Naive B cell (primary cell): ENCODE results near the gene S100A7A. TPM values are rescaled to one million over a fixed set of nuclear protein-coding genes. Genes with fewer than 3 reads are reported as not detected.
A peak's percentile ranks its signal among the peaks of the same experiment; 100 is the strongest.

ENCODE experiments used
- ATAC-seq, 2 donors: fragments of 150-1000 bp; cut with Tn5 transposase; 2 replicates each; pipeline ENCODE4 v1.10.0; 2021; ENCODE audit warnings: low read depth in 2 of 2, mild to moderate bottlenecking in 2 of 2, moderate library complexity in 2 of 2
- DNase-seq: peaks from one replicate; pipeline ENCODE4 v3.0.0; 2022
- H3K27ac Mint-ChIP-seq, 6 donors: one replicate each; pipeline ENCODE4 v1.8.0; 2020 to 2022; ENCODE audit warnings: mild to moderate bottlenecking in 6 of 6, mixed read lengths in 6 of 6, moderate library complexity in 5 of 6, inconsistent platforms in 2 of 6
- H3K27me3 Mint-ChIP-seq, 3 donors: one replicate each; pipeline ENCODE4 v1.8.0; 2021 to 2022; ENCODE audit warnings: mixed read lengths in 3 of 3, mild to moderate bottlenecking in 1 of 3
- H3K36me3 Mint-ChIP-seq, 2 donors: one replicate each; pipeline ENCODE4 v1.8.0; 2020 to 2022; ENCODE audit warnings: mixed read lengths in 2 of 2, inconsistent platforms in 1 of 2, mild to moderate bottlenecking in 1 of 2
- H3K4me1 Mint-ChIP-seq, 3 donors: one replicate each; pipeline ENCODE4 v1.8.0; 2020 to 2022; ENCODE audit warnings: mixed read lengths in 3 of 3, inconsistent platforms in 1 of 3, mild to moderate bottlenecking in 1 of 3, moderate library complexity in 1 of 3
- H3K4me3 Mint-ChIP-seq, 8 donors: one replicate each; pipeline ENCODE4 v1.8.0; 2020 to 2022; ENCODE audit warnings: mild to moderate bottlenecking in 8 of 8, mixed read lengths in 8 of 8, moderate library complexity in 8 of 8, inconsistent platforms in 2 of 8
- H3K9me3 Mint-ChIP-seq, 7 donors: one replicate each; pipeline ENCODE4 v1.8.0; 2020 to 2022; ENCODE audit warnings: mixed read lengths in 7 of 7, mild to moderate bottlenecking in 5 of 7, inconsistent platforms in 2 of 7, moderate library complexity in 1 of 7
- polyA plus RNA-seq, 6 donors: library from polyadenylated mRNA; unstranded; fragments of 300-500 nt; fragmentation: Illumina TruSeq; gene quantifications; one replicate each; pipeline ENCODE4 v1.2.3, GENCODE V29; 2021; ENCODE audit warnings: low read depth in 6 of 6

The S100A7A gene
- not detected for polyA plus RNA-seq

DNA sequence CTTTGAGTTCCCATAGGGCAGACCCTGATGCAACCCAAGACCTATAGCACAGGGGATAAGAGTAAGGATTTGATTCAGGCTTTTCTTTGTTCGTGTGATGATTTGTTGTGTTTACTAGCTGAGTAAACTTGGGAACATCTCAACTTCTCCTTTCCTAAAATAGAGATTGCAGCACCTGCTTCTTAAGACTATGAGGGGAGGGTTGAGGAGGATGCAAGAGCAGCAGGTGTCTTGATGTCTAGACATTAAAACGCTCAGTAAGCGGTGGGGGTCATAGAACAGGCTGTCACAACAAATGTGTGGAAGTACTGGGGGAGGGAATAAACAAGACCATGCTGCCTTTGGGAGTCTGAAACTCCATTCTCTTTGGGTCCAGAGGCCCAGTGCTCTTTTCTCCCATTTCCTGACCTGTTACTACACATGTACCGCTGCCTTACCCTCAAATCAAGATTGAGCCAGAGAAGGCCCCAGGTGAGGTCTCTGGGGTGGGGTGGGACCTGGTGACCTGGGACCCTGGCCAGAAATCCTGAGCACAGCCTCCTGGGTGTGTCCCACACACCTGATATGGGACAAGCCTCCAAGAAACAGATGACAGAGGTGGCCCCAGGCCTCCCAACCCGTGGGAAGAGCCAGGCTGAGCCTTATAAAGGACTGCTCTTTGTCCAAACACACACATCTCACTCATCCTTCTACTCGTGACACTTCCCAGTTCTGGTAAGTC lies at the start of gene S100A7A:
TSS of gene S100A7A (plus strand) at position 671 of the 721 bp plus-strand sequence. CDS start 1,563 bp downstream, outside the sequence.
- Mint-ChIP-seq H3K36me3 (no peaks in the 10 kb centered on the region), H3K4me1 (no peaks in the 10 kb centered on the region), H3K27ac (no peak within 1 kb of the TSS), H3K27me3 (peaks cover 33 to 50% (median 35%) of the 10 kb centered on the region in 3 donors), H3K9me3 (peaks cover 5 to 21% (median 8%) of the 10 kb centered on the region in 7 donors), H3K4me3 (no peak within 1 kb of the TSS)
- no peak for DNase-seq
- ATAC-seq, result no peak

DNA sequence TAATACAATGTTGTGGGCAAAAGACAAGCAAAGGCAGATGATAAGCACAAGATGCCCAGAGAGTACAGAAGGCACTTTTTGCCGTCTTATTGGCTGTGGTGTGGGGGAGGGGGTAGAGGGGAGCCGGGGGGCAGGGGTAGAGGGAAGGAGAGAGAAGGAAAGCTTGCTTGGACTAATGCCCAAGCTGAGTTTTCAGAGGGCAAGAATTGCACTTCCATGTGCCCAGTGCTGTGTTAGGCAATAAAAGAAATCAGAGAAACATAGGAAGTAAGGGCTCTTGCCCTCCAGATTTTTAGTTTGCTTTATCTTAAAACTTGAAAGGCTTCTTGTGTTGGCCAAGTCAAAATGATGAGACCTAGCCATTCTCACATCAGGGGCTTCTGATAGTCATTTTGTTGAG lies 49.2 kb upstream of the S100A7A start:
- no peak for DNase-seq
- peaks cover 38 to 65% (median 59%) of the 10 kb centered on the region in 3 donors for H3K27me3 Mint-ChIP-seq
- ATAC-seq, result no peak
- no peaks in the 10 kb centered on the region for H3K36me3 Mint-ChIP-seq
- no peak overlapping the region for H3K4me3 Mint-ChIP-seq
- H3K27ac Mint-ChIP-seq, result peak overlapping the region in 1 of 6 donors; percentile 10
- H3K9me3 Mint-ChIP-seq, result peaks cover 0 to 4% (median 0%) of the 10 kb centered on the region in 7 donors
- no peaks in the 10 kb centered on the region for H3K4me1 Mint-ChIP-seq

DNA sequence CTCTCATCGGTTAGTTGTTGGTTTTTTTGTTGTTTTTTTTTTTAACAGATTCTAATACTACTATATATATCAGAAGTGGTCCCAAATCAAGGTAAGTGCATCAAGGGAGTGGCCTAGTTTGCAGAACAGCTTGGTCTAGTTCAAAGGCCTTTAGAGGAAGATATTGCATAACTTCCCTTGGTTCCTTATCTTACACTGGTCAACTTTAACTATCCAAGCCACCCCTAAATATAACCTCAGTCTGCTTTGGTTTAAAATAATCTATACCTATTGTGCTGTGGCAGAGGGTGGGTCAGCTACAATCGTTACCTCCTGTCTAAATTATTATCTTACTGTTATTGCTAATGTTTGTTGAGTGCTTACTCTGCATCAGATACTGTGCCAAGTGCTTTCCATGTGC lies 47.8 kb upstream of the S100A7A start:
- H3K27me3 Mint-ChIP-seq, result peaks cover 26 to 62% (median 57%) of the 10 kb centered on the region in 3 donors
- no peaks in the 10 kb centered on the region for H3K4me1 Mint-ChIP-seq
- H3K36me3 Mint-ChIP-seq, result no peaks in the 10 kb centered on the region
- ATAC-seq, result no peak
- no peak overlapping the region for H3K27ac Mint-ChIP-seq
- peaks cover 0 to 4% (median 0%) of the 10 kb centered on the region in 7 donors for H3K9me3 Mint-ChIP-seq
- H3K4me3 Mint-ChIP-seq, result no peak overlapping the region
- DNase-seq, result no peak

DNA sequence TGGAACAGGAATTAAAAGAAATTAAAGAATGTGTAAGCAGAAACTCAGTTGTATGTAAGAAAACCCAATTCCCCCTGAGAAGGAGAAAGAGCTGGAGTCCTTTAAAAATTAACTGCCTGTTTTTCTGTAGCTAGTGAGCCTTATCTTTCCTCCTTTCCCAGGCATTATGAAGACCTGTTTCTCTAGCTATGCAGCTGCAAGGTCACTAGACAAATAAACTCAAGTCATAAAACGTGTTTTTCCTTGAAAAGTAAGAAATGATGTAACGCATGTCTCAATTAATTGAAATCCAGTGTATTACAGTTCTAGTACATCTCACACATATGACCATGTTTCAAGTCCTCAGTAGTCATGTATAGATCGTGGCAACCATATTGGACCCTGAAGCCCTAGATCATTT lies 46.2 kb upstream of the S100A7A start:
- H3K9me3 Mint-ChIP-seq, result peaks cover 0 to 4% (median 0%) of the 10 kb centered on the region in 7 donors
- H3K4me3 Mint-ChIP-seq, result no peak overlapping the region
- H3K27me3 Mint-ChIP-seq, result peaks cover 26 to 46% (median 46%) of the 10 kb centered on the region in 3 donors
- no peak for ATAC-seq
- no peaks in the 10 kb centered on the region for H3K4me1 Mint-ChIP-seq
- no peaks in the 10 kb centered on the region for H3K36me3 Mint-ChIP-seq
- DNase-seq, result no peak
- H3K27ac Mint-ChIP-seq, result no peak overlapping the region

DNA sequence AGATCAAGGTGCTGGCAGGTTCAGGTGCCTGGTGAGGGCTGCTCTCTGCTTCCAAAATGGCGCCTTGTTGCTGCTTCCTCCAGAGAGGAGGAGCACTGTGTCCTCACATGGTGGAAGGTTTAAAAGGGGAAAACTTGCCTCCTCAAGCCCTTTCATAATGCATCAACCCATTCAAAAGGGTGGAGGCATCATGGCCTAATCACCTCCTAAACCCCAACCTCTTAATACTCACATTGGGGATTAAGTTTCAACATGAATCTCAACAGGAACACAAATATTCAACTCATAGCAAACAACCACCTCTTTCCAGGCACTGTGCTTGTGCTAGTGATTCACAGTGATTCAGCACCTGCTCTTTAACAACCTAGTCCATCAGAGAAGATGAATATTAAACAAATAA lies 45.1 kb upstream of the S100A7A start:
- Mint-ChIP-seq H3K27ac (no peak overlapping the region), H3K27me3 (peaks cover 21 to 40% (median 36%) of the 10 kb centered on the region in 3 donors), H3K4me1 (no peaks in the 10 kb centered on the region), H3K9me3 (peaks cover 0 to 4% (median 0%) of the 10 kb centered on the region in 7 donors), H3K36me3 (no peaks in the 10 kb centered on the region), H3K4me3 (no peak overlapping the region)
- no peak for ATAC-seq
- DNase-seq, result no peak

DNA sequence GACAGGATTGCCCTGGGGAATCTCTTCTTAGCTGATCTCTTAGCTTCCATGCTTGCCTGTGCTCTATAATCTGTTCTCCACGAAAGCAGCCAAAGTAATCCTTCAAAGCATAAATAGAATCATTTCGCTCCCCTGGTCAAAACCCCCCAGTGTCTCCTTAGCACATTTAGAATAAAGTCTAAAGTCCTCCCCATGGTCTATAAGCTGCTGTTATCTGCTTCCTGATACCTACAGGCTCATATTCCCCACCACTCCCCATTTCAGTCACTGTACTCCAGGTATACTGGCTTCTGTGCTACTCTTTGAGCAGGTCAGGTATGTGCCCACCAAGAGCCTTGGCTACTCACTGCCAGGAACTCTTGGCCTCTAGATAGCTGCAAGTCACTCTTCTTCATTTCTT lies 43.7 kb upstream of the S100A7A start:
- peaks cover 25 to 46% (median 36%) of the 10 kb centered on the region in 3 donors for H3K27me3 Mint-ChIP-seq
- no peak for DNase-seq
- H3K4me3 Mint-ChIP-seq, result no peak overlapping the region
- no peaks in the 10 kb centered on the region for H3K4me1 Mint-ChIP-seq
- H3K36me3 Mint-ChIP-seq, result no peaks in the 10 kb centered on the region
- H3K9me3 Mint-ChIP-seq, result peaks cover 0 to 4% (median 0%) of the 10 kb centered on the region in 7 donors
- H3K27ac Mint-ChIP-seq, result no peak overlapping the region
- no peak for ATAC-seq

DNA sequence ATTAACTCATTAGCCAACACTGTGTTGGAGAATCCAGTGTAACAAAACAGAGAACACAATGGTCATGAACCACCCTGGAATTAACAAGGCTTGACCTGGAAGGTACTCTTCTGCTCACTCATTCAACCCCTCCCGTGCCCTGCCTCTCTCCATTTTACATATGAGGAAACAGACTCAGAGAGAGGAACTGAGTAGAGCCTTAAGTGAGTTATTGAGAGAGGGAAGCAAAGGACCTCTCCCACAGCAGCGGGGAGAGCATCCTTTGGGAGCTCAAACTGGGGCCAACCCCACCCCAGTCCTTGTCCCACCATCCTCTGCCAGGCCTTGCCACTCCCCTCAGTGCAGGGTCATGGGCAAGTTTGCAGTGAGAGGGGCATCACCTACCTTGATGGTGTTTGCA lies 42.2 kb upstream of the S100A7A start:
- no peak overlapping the region for H3K4me3 Mint-ChIP-seq
- H3K9me3 Mint-ChIP-seq, result peaks cover 0 to 4% (median 0%) of the 10 kb centered on the region in 7 donors
- DNase-seq, result no peak
- no peaks in the 10 kb centered on the region for H3K36me3 Mint-ChIP-seq
- ATAC-seq, result no peak
- H3K4me1 Mint-ChIP-seq, result no peaks in the 10 kb centered on the region
- peaks cover 30 to 53% (median 43%) of the 10 kb centered on the region in 3 donors for H3K27me3 Mint-ChIP-seq
- no peak overlapping the region for H3K27ac Mint-ChIP-seq

DNA sequence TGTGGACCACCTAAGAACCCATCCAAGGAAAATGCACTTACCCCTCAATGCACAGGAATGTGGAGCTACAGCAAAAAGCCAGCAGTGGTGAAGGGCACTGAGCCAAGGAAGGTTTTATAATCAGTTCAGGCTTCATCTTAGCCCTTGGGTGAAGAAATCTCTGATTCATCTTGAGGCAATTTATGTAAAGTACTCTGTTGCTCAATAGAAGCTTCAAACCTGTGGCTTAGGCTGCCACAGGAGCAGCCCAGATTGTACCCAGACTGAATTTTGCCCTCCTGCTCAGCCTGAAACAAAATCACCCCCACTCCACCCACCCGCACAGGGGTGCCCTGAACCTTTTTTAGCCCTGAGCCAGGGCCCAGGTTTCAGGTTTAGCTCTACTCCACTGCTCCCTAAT lies 40.8 kb upstream of the S100A7A start, which contains the start of gene S100A12:
TSS of gene S100A12 (minus strand) at position 111 of the 400 bp plus-strand sequence. CDS start 1,029 bp downstream, outside the sequence.
- no peak within 1 kb of the TSS for H3K4me3 Mint-ChIP-seq
- H3K9me3 Mint-ChIP-seq, result peaks cover 0 to 6% (median 0%) of the 10 kb centered on the region in 7 donors
- H3K4me1 Mint-ChIP-seq, result no peaks in the 10 kb centered on the region
- H3K27ac Mint-ChIP-seq, result no peak within 1 kb of the TSS
- no peak for DNase-seq
- H3K36me3 Mint-ChIP-seq, result no peaks in the 10 kb centered on the region
- H3K27me3 Mint-ChIP-seq, result peaks cover 25 to 41% (median 34%) of the 10 kb centered on the region in 3 donors
- ATAC-seq, result no peak

DNA sequence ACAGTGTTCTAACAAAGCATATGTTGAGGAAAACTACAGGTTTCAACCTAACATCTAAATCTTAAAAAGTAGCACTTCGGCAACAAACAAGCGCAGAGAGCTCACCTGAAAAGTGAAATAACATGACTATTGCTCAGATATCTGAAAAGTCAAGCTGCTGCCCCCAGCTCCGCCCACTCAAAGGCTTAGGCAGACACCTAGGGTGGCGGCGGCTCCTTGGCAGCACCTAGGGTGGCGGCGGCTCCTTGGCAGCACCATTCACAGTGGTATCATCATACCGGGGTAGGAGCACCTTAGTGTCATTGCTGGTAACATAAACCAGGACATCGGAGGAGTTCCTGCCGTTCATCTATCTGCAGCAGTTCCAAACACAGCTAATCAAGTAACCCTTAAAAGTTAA lies 36.7 kb upstream of the S100A7A start:
- no peaks in the 10 kb centered on the region for H3K4me1 Mint-ChIP-seq
- ATAC-seq, result no peak
- H3K27ac Mint-ChIP-seq, result peak overlapping the region in 1 of 6 donors; percentile 50
- peaks cover 8 to 28% (median 14%) of the 10 kb centered on the region in 7 donors for H3K9me3 Mint-ChIP-seq
- H3K36me3 Mint-ChIP-seq, result no peaks in the 10 kb centered on the region
- peaks cover 25 to 43% (median 30%) of the 10 kb centered on the region in 3 donors for H3K27me3 Mint-ChIP-seq
- no peak for DNase-seq
- H3K4me3 Mint-ChIP-seq, result no peak overlapping the region

DNA sequence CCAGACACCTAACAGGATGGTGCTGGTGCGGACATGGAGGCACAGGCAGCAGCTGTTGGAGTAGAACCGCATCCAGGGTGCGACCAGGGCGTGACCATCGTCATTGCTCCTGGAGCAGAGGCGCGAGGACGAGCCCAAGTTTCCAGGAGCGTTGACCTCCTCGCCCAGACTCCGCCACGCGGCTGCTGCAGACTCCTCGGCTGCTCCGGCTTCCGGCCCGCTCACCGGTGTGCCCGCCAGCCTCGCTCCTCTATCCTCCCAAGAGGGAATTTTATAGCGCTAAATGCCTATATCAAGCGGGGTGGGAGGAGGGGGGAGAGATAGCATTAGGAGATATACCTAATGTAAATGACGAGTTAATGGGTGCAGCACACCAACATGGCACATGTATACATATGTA lies 35.6 kb upstream of the S100A7A start:
- peaks cover 8 to 28% (median 14%) of the 10 kb centered on the region in 7 donors for H3K9me3 Mint-ChIP-seq
- DNase-seq, result no peak
- peaks cover 30 to 43% (median 31%) of the 10 kb centered on the region in 3 donors for H3K27me3 Mint-ChIP-seq
- no peak overlapping the region for H3K4me3 Mint-ChIP-seq
- no peak for ATAC-seq
- no peaks in the 10 kb centered on the region for H3K36me3 Mint-ChIP-seq
- H3K27ac Mint-ChIP-seq, result no peak overlapping the region
- no peaks in the 10 kb centered on the region for H3K4me1 Mint-ChIP-seq

DNA sequence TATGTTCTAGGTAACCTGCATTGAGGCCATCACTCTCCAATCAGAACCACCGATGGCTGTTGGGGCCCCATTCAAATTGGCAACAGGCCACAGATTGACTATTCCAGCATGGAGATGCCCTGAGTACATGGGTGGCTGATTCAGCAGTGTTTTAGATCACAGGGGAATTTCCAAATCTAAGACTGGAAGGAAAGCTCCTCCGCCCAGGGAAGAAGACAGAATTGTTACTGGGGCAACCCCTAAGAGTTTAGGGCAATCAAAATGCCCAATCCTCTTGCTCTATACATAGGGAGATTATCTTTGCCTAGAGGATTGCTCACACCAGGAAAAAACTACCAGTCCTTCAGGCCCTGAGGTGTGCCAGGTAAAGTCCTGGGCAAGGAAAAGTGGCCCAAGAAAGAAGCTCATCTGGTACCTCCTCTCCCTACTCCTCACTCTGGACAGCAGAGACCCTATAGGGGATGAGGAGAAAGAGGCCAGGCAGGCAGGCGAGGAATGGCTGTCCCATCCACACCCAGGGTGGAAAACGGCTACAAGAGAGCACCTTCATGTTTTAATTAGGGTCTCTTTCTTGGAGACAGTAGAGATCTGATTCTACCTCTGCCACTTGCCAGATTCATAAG lies 31.3 kb upstream of the S100A7A start:
- Mint-ChIP-seq H3K36me3 (no peaks in the 10 kb centered on the region), H3K9me3 (peaks cover 8 to 23% (median 14%) of the 10 kb centered on the region in 7 donors)

DNA sequence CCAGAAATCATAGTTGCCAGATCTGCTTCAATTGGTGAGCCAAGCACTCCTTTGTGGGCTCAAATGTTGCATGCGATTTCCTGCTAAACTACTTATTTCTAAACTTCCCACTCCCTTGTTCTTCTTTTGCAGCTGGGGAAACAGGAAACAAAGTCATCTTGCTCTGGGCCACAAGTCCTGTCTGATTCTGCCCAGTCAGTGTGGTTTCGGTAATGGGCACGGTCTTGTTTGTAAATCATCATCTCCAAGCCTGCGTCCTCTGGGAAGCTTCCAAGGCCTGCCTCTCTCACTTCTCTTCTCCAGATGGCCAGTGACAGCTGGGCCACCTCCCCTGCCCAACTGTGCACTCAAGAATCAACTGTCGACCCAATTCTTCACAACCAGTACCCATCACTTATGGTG lies 29.8 kb upstream of the S100A7A start:
- ATAC-seq (no peak), DNase-seq (no peak)
- Mint-ChIP-seq H3K27ac (no peak overlapping the region), H3K27me3 (peaks cover 21 to 41% (median 40%) of the 10 kb centered on the region in 3 donors), H3K36me3 (no peaks in the 10 kb centered on the region), H3K9me3 (peaks cover 3 to 16% (median 10%) of the 10 kb centered on the region in 7 donors), H3K4me1 (no peaks in the 10 kb centered on the region), H3K4me3 (no peak overlapping the region)

More for the DNA sequence above, 31.3 kb upstream of the S100A7A start:
- ATAC-seq (no peak), DNase-seq (no peak)
- H3K27me3 Mint-ChIP-seq, result peaks cover 27 to 42% (median 35%) of the 10 kb centered on the region in 3 donors
- H3K4me3 Mint-ChIP-seq, result no peak overlapping the region
- no peak overlapping the region for H3K27ac Mint-ChIP-seq
- H3K4me1 Mint-ChIP-seq, result no peaks in the 10 kb centered on the region

DNA sequence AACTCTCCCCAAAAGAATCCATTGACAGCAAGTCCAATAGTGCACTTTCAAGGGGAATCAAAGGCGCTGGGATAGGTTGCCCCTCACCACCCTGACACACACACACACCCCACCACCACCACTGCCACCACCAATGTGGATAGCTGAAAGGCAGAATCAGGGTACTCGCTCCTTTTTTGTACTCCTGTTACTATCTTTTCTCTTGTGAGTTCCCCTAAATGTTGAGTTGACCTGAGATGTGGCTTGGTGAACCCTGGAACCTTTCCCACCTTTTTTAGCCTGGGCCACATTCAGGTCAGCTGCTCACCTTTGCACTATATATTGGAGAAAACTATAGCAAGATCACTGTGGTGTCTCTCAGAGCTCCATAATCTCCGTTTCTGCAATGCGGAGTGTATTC lies 29.3 kb upstream of the S100A7A start:
- H3K36me3 Mint-ChIP-seq, result no peaks in the 10 kb centered on the region
- ATAC-seq, result no peak
- no peaks in the 10 kb centered on the region for H3K4me1 Mint-ChIP-seq
- H3K27ac Mint-ChIP-seq, result no peak overlapping the region
- peaks cover 1 to 11% (median 5%) of the 10 kb centered on the region in 7 donors for H3K9me3 Mint-ChIP-seq
- peaks cover 21 to 39% (median 39%) of the 10 kb centered on the region in 3 donors for H3K27me3 Mint-ChIP-seq
- DNase-seq, result no peak
- H3K4me3 Mint-ChIP-seq, result no peak overlapping the region

DNA sequence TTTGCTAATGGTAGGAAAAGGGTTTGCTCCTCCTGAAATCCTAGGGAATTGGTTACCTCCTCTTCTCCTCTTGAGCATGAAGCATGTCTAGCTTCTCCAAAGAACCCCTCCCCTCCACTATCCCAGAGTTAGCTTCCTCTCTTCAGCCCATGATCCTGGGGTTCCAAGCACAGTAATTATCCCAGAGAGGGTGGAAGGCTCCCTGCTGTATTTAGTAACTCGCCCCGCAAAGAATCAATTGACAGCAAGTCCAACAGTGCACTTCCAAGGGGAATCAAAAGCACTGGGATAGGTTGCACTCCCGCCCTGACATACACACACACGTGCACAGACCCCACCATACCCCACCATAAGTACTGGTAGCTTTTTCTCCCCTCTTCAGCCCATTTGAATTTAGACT lies 28.5 kb upstream of the S100A7A start:
- Mint-ChIP-seq H3K27me3 (peaks cover 25 to 32% (median 31%) of the 10 kb centered on the region in 3 donors), H3K27ac (no peak overlapping the region), H3K4me1 (no peaks in the 10 kb centered on the region), H3K4me3 (no peak overlapping the region), H3K36me3 (no peaks in the 10 kb centered on the region), H3K9me3 (peaks cover 0 to 4% (median 2%) of the 10 kb centered on the region in 7 donors)
- ATAC-seq (no peak), DNase-seq (no peak)
